Measurements from ENCODE around the gene SKI.

SKI gene

DNA sequence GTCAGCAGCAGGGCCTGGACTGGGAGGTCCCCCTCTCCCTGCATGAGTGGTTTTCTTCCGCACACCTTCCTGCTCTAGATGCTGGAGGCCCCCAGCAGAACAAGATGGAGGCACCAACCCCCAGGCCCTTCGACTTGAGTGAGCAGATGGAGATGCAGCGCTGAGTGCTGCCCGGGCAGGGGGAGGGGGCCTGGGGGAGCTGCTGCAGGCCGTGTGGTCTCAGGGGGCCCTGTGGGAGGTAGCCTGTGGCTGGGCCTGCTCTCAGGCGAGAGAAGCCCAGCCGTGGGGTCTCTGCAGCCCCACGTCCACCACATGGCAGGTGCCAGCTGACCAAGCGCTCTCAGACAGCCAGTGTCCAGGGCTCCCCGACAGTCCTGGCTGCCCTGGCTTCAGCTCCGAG, 32.3 kb upstream of the SKI start:
- H3K4me1 Mint-ChIP-seq: peaks cover 25% of the 10 kb centered on the region
- no peaks in the 10 kb centered on the region for H3K9me3 Mint-ChIP-seq
- H3K4me3 Mint-ChIP-seq: no peak overlapping the region
- H3K27me3 Mint-ChIP-seq (ENCODE audit: low read depth): no peaks in the 10 kb centered on the region
- peaks cover 3% of the 10 kb centered on the region for H3K36me3 Mint-ChIP-seq (ENCODE audit: low read depth)
- TF ChIP-seq, protein P1, sequence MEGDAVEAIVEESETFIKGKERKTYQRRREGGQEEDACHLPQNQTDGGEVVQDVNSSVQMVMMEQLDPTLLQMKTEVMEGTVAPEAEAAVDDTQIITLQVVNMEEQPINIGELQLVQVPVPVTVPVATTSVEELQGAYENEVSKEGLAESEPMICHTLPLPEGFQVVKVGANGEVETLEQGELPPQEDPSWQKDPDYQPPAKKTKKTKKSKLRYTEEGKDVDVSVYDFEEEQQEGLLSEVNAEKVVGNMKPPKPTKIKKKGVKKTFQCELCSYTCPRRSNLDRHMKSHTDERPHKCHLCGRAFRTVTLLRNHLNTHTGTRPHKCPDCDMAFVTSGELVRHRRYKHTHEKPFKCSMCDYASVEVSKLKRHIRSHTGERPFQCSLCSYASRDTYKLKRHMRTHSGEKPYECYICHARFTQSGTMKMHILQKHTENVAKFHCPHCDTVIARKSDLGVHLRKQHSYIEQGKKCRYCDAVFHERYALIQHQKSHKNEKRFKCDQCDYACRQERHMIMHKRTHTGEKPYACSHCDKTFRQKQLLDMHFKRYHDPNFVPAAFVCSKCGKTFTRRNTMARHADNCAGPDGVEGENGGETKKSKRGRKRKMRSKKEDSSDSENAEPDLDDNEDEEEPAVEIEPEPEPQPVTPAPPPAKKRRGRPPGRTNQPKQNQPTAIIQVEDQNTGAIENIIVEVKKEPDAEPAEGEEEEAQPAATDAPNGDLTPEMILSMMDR (IDR thresholded peaks at IDR 0.05; ENCODE audit: unreplicated experiment in 3 of 3): no peak
- H3K27ac Mint-ChIP-seq: peak overlapping the region in 2 of 3 experiments; percentile 39 to 95

DNA sequence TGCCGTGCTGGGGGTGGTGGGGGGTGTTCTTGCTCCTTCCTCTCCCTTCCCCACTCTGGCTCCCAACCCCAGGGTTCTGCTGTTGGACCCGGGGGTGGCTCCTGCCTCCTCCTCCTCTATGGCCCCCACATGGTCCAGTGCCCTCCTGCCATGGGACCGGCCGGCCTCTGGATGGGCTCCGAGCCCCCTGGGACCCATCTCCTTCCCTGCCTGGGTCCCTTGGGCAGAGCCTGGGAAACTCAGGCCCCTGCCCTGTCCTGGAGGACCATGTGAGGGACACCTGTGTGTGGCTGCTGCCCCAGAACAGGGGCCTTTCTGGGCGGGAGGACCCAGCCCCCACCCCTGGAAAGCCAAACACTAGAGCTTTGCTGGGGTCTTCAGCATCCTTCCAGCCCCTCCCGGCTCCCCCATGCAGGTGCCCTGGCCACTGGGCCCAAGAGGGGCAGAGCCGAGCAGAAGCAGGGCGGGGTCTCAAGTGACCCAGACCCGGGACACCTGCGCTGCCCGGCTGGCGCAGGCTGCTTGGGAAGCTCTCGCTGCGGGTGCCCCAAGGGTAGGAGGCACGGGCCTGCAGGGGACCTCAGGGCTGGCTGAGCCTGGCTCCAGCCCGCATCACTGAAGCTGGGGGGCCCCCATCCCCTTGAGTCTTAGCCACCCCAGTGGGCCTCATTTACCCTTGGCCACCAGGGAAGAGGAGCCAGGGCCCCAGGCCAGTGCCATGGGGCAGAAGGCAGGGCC, 31.0 kb upstream of the SKI start:
- peaks cover 17% of the 10 kb centered on the region for H3K4me1 Mint-ChIP-seq
- TF ChIP-seq, protein P1 (IDR thresholded peaks at IDR 0.05; ENCODE audit: unreplicated experiment in 3 of 3): no peak

DNA sequence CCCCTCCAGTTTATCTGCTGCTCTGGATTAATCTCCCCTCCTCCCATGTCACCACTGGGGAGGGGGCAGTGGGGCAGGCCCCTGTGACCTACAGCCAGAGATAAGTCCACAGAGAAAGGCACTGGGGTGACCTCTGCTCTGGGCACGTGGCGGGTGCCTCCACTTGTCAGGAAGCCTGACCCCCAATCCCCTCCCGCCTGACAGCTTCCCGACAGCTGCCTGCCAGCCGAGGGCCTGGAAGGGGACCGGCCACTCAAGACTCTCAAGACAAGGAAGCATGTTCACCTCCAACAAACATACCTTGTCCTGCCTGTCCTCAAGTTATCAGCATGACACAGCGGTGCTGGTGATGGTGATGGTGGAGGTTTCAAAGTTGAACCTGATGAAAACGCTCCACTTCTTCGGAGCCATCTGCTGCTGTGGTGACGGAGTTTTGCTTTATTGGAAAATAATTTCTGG, 30.4 kb upstream of the SKI start:
- Mint-ChIP-seq H3K9me3 (no peaks in the 10 kb centered on the region), H3K27me3 (ENCODE audit: low read depth) (no peaks in the 10 kb centered on the region), H3K4me1 (peaks cover 16% of the 10 kb centered on the region), H3K27ac (peak overlapping the region; percentile 46 to 76 (median 75)), H3K36me3 (ENCODE audit: low read depth) (no peaks in the 10 kb centered on the region), H3K4me3 (peak overlapping the region in 1 of 3 experiments; percentile 62)
- TF ChIP-seq, protein P1 (IDR thresholded peaks at IDR 0.05; ENCODE audit: unreplicated experiment in 3 of 3): no peak

More for the DNA sequence above, 31.0 kb upstream of the SKI start:
- Mint-ChIP-seq H3K36me3 (ENCODE audit: low read depth) (no peaks in the 10 kb centered on the region), H3K4me3 (peak overlapping the region in 1 of 3 experiments; percentile 44), H3K27ac (no peak overlapping the region), H3K9me3 (no peaks in the 10 kb centered on the region), H3K27me3 (ENCODE audit: low read depth) (no peaks in the 10 kb centered on the region)

DNA sequence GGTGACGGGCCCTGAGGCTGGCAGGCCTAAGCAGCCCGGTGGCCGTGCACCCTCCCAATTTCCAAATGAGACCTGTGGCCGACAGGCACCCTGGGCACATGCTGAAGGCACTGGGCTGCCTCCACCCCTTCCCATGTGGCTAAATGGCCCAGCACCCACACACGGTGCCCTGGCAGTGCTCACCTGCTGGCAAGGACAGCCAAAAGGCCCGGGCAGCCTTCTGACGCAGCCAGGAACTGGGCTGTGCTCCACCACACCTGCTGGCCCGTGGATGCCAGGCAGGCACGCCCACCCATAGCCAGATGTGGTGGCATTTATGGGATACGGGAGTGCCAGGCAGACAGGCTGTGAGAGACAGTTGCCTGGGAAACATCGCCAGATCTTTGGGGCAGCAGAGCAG, 29.5 kb upstream of the SKI start:
- H3K27ac Mint-ChIP-seq: no peak overlapping the region
- no peaks in the 10 kb centered on the region for H3K9me3 Mint-ChIP-seq
- H3K4me1 Mint-ChIP-seq: peaks cover 13% of the 10 kb centered on the region
- TF ChIP-seq, protein P1 (IDR thresholded peaks at IDR 0.05; ENCODE audit: unreplicated experiment in 3 of 3): no peak
- no peaks in the 10 kb centered on the region for H3K27me3 Mint-ChIP-seq (ENCODE audit: low read depth)
- H3K4me3 Mint-ChIP-seq: no peak overlapping the region
- H3K36me3 Mint-ChIP-seq (ENCODE audit: low read depth): no peaks in the 10 kb centered on the region

DNA sequence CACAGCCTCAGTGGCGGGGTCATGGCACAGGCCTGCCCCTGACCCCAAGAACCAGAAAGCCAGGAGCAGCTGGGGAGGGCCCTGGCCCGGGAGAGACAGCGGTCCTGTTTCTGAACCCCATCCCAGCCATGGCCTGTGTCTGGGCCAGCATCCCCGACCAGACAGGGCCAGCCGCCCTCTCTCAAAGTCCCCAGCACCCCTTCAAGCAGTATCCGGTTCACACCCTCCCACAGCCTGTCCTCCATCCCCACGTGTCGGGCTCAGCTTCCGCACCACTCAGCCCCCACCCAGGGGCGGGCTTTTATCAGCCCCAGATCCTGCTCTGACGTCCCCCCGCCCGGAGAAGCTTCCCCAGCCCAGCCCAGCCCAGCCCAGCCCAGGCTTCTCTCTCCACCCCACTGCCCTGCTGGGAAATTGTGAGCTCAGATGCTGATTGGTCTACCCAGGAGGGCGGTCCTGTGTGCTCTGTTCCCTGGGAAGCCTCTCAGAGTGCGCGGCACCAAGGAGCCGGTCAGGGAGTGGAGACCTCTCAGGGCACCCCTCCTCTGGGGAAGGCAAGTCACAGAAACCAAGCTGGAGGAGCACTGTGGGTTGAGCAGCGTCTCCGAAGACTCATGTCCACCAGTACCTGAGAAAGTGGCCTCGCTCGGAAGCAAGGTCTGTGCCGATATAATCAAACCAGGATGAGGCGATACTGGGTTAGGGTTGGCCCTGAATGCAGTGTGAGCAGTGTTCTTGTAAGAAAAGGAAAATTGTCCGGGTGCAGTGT, 28.9 kb upstream of the SKI start:
- Mint-ChIP-seq H3K36me3 (ENCODE audit: low read depth) (no peaks in the 10 kb centered on the region), H3K9me3 (no peaks in the 10 kb centered on the region), H3K27ac (peak overlapping the region; percentile 66 to 94 (median 93)), H3K4me1 (peaks cover 16% of the 10 kb centered on the region), H3K27me3 (ENCODE audit: low read depth) (no peaks in the 10 kb centered on the region), H3K4me3 (peak overlapping the region; percentile 85 to 88 (median 88))
- TF ChIP-seq, protein P1 (IDR thresholded peaks at IDR 0.05; ENCODE audit: unreplicated experiment in 3 of 3): no peak

All from nephron (organoid).